GM19043 (cell line): ENCODE data around the gene IL9R.
"Not testable (repeated sequence)": the region's sequence is repeated elsewhere in the genome, so short reads cannot be mapped to it uniquely, and the experiment has no call there.

Experiments used
- ATAC-seq: cut with Tn5 transposase; IDR thresholded peaks from one replicate; pipeline ENCODE4 v1.9.1; 2021; ENCODE audit warnings: low read depth; ENCODE audit not compliant: unreplicated experiment

Gene IL9R

GRCh38 chrX:156029296-156029695, 31.8 kb downstream of the IL9R start:
- not testable (repeated sequence) for ATAC-seq

- not testable (repeated sequence) for ATAC-seq
These were observed 32.4 kb downstream of the IL9R start for GRCh38 chrX:156029707-156030442.

GRCh38 chrX:156030474-156030873, 33.0 kb downstream of the IL9R start:
- ATAC-seq, result not testable (repeated sequence)
